ENCODE measurements around the gene TCF7L1. TPM values are rescaled to one million over a fixed set of nuclear protein-coding genes. Genes with fewer than 3 reads are reported as not detected.

TCF7L1 gene
- total RNA-seq, 4 donors from 2014 or later = 2.7 to 10.3 (median 8.2) TPM

- no peak for TF ChIP-seq CTCF (IDR thresholded peaks at IDR 0.05; ENCODE audit: low read depth)
These were observed 24.2 kb downstream of the TCF7L1 start for GRCh38 chr2:85157345-85157744.

GRCh38 chr2:85158559-85159273 lies 25.5 kb downstream of the TCF7L1 start:
- no peak for TF ChIP-seq CTCF (IDR thresholded peaks at IDR 0.05; ENCODE audit: low read depth)

GRCh38 chr2:85159589-85159988 lies 26.4 kb downstream of the TCF7L1 start:
- no peak for TF ChIP-seq CTCF (IDR thresholded peaks at IDR 0.05; ENCODE audit: low read depth)

GRCh38 chr2:85160966-85161960 lies 28.1 kb downstream of the TCF7L1 start:
- TF ChIP-seq CTCF (IDR thresholded peaks at IDR 0.05; ENCODE audit: low read depth) = no peak

- no peak for TF ChIP-seq CTCF (IDR thresholded peaks at IDR 0.05; ENCODE audit: low read depth)
These were observed 29.6 kb downstream of the TCF7L1 start for GRCh38 chr2:85162746-85163301.

GRCh38 chr2:85163675-85164074 lies 30.5 kb downstream of the TCF7L1 start:
- TF ChIP-seq CTCF (IDR thresholded peaks at IDR 0.05; ENCODE audit: low read depth) = no peak

GRCh38 chr2:85164145-85164569 lies 31.0 kb downstream of the TCF7L1 start:
- no peak for TF ChIP-seq CTCF (IDR thresholded peaks at IDR 0.05; ENCODE audit: low read depth)

Data from subcutaneous adipose tissue (tissue), 4 donors.